Uterus (tissue), 4 donors: ENCODE measurements around the gene SPTLC3. TPM values are rescaled to one million over a fixed set of nuclear protein-coding genes. Genes with fewer than 3 reads are reported as not detected.

Experiments
- DNase-seq, 2 donors: peaks; one replicate each; pipeline ENCODE4 v3.0.0-alpha.2; 2019 to 2020
- H3K27ac ChIP-seq, 2 donors: fragments of 200-600 bp; sonication (generic); 1 replicate in 1 of 2; 2 replicates in 1 of 2; pipeline ENCODE4 v1.5.1; 2016 to 2018
- H3K27me3 ChIP-seq, 2 donors: fragments of 200-600 bp; sonication (generic); one replicate each; pipeline ENCODE4 v1.5.1; 2018 to 2019; ENCODE audit warnings: control low read depth in 1 of 2
- H3K36me3 ChIP-seq, 2 donors: fragments of 200-600 bp; sonication (generic); one replicate each; pipeline ENCODE4 v1.5.1; 2019; ENCODE audit warnings: control low read depth in 1 of 2
- H3K4me1 ChIP-seq, 2 donors: fragments of 200-600 bp; sonication (generic); one replicate each; pipeline ENCODE4 v1.5.1; 2018 to 2019; ENCODE audit warnings: control low read depth in 1 of 2
- H3K4me3 ChIP-seq, 2 donors: fragments of 200-600 bp; sonication (generic); 1 replicate in 1 of 2; 2 replicates in 1 of 2; pipeline ENCODE4 v1.5.1; 2018 to 2019; ENCODE audit warnings: mild to moderate bottlenecking in 1 of 2
- H3K9me3 ChIP-seq, 2 donors: fragments of 200-600 bp; sonication (generic); one replicate each; pipeline ENCODE4 v1.5.1; 2019; ENCODE audit warnings: control low read depth in 1 of 2
- CTCF ChIP-seq, 4 experiments: fragments of 200-600 bp in 2 of 4; fragments of 450-650 bp in 2 of 4; sonication (generic) in 2 of 4; IDR thresholded peaks; one replicate each; pipeline ENCODE4 v1.5.1; 2016 to 2019; ENCODE audit warnings: antibody characterized with exemption in 4 of 4, mild to moderate bottlenecking in 2 of 4, moderate library complexity in 1 of 4
- POLR2A ChIP-seq, 2 donors: fragments of 450-650 bp; IDR thresholded peaks; one replicate each; pipeline ENCODE4 v1.6.1; 2016; ENCODE audit warnings: antibody characterized with exemption in 2 of 2, mild to moderate bottlenecking in 1 of 2, moderate library complexity in 1 of 2
- intact Hi-C: fragments of 100-400 bp; cut with DNase I; formaldehyde crosslinking; loops from one replicate; pipeline ENCODE4 v1.15.1; 2023; ENCODE audit warnings: low total_unique reads
- total RNA-seq, 4 donors: library from RNA; depleted of rRNA in 3 of 4; stranded (reverse); fragments of >200 nt in 3 of 4; gene quantifications; one replicate each; pipeline versions ENCODE4 v1.1.0 to v1.2.4, GENCODE V29; 2014 to 2023
- donor health status: DM: yes; HTN: yes; CAD: no.

SPTLC3 gene
- total RNA-seq, 4 donors from 2014 or later: 0.51 to 23.9 (median 4.5) TPM

- no peaks in the 10 kb centered on the region for H3K27me3 ChIP-seq
- H3K36me3 ChIP-seq: no peaks in the 10 kb centered on the region
- no peak for TF ChIP-seq POLR2A (IDR thresholded peaks at IDR 0.05)
- TF ChIP-seq CTCF (IDR thresholded peaks at IDR 0.05): no peak
- H3K27ac ChIP-seq: no peak overlapping the region
- no peak overlapping the region for H3K4me3 ChIP-seq
- no peaks in the 10 kb centered on the region for H3K4me1 ChIP-seq
- intact Hi-C loops: no loop called here
- no peaks in the 10 kb centered on the region for H3K9me3 ChIP-seq
- no peak for DNase-seq
These were observed 160.3 kb downstream of the SPTLC3 start for GRCh38 chr20:13169086-13169485.

GRCh38 chr20:13170771-13171170 lies 162.0 kb downstream of the SPTLC3 start:
- no peaks in the 10 kb centered on the region for H3K36me3 ChIP-seq
- no peak for DNase-seq
- no peak overlapping the region for H3K27ac ChIP-seq
- H3K4me3 ChIP-seq: no peak overlapping the region
- no peaks in the 10 kb centered on the region for H3K9me3 ChIP-seq
- H3K4me1 ChIP-seq: no peaks in the 10 kb centered on the region
- no peaks in the 10 kb centered on the region for H3K27me3 ChIP-seq
- TF ChIP-seq POLR2A (IDR thresholded peaks at IDR 0.05) (no peak), CTCF (IDR thresholded peaks at IDR 0.05) (no peak)
- intact Hi-C loops: no loop called here

- H3K4me1 ChIP-seq: no peaks in the 10 kb centered on the region
- no peak overlapping the region for H3K27ac ChIP-seq
- no peak overlapping the region for H3K4me3 ChIP-seq
- no peaks in the 10 kb centered on the region for H3K9me3 ChIP-seq
- H3K36me3 ChIP-seq: no peaks in the 10 kb centered on the region
- H3K27me3 ChIP-seq: no peaks in the 10 kb centered on the region
- intact Hi-C loops: no loop called here
- no peak for DNase-seq
- TF ChIP-seq CTCF (IDR thresholded peaks at IDR 0.05): no peak
- no peak for TF ChIP-seq POLR2A (IDR thresholded peaks at IDR 0.05)
These were observed 164.4 kb downstream of the SPTLC3 start for GRCh38 chr20:13173201-13173600.

- Histone ChIP-seq H3K9me3 (no peaks in the 10 kb centered on the region), H3K27me3 (no peaks in the 10 kb centered on the region), H3K27ac (no peak overlapping the region), H3K36me3 (no peaks in the 10 kb centered on the region), H3K4me1 (no peaks in the 10 kb centered on the region), H3K4me3 (no peak overlapping the region)
- DNase-seq: no peak
- TF ChIP-seq POLR2A (IDR thresholded peaks at IDR 0.05) (no peak), CTCF (IDR thresholded peaks at IDR 0.05) (no peak)
- intact Hi-C loops: no loop called here
These were observed 165.6 kb downstream of the SPTLC3 start for GRCh38 chr20:13174402-13174801.

- no peak overlapping the region for H3K4me3 ChIP-seq
- no peaks in the 10 kb centered on the region for H3K9me3 ChIP-seq
- DNase-seq: no peak
- intact Hi-C loops: no loop called here
- TF ChIP-seq CTCF (IDR thresholded peaks at IDR 0.05) (no peak), POLR2A (IDR thresholded peaks at IDR 0.05) (no peak)
- H3K4me1 ChIP-seq: no peaks in the 10 kb centered on the region
- no peaks in the 10 kb centered on the region for H3K27me3 ChIP-seq
- H3K36me3 ChIP-seq: no peaks in the 10 kb centered on the region
- H3K27ac ChIP-seq: no peak overlapping the region
These were observed 172.5 kb downstream of the SPTLC3 start for GRCh38 chr20:13180986-13181889.
